ENCODE data around the gene SLC4A5. TPM values are rescaled to one million over a fixed set of nuclear protein-coding genes. Genes with fewer than 3 reads are reported as not detected.

Gene SLC4A5
- total RNA-seq, 4 donors from 2014 or later = 0.24 to 3.8 (median 0.59) TPM

GRCh38 chr2:74201196-74201595 is 142.0 kb downstream of the SLC4A5 start:
- Histone ChIP-seq H3K4me1 (peaks cover 48 to 52% of the 10 kb centered on the region in 2 donors), H3K4me3 (peak overlapping the region in 3 of 4 donors; percentile 12 to 78 (median 24)), H3K36me3 (no peaks in the 10 kb centered on the region), H3K27ac (peak overlapping the region; percentile 77 to 93 (median 88)), H3K9me3 (no peaks in the 10 kb centered on the region), H3K27me3 (no peaks in the 10 kb centered on the region)
- TF ChIP-seq POLR2A (IDR thresholded peaks at IDR 0.05) (no peak), CTCF (IDR thresholded peaks at IDR 0.05 in 4 of 5, conservative IDR thresholded peaks at IDR 0.05 in 1 of 5) (no peak)
- intact Hi-C loops (cut with DNase I; ENCODE audit: low total_unique reads) (no loop called here), in situ Hi-C loops (cut with MboI; ENCODE audit: low sequenced_read_pairs in 4 of 4) (no loop called here)
- DNase-seq (no peak), ATAC-seq (no peak)

GRCh38 chr2:74199871-74200305 is 143.3 kb downstream of the SLC4A5 start:
- DNase-seq (no peak), ATAC-seq (no peak)
- in situ Hi-C loops (cut with MboI; ENCODE audit: low sequenced_read_pairs in 4 of 4) (no loop called here), intact Hi-C loops (cut with DNase I; ENCODE audit: low total_unique reads) (loop anchor here (2.0 to 10.0 kb wide), 2 partner anchors 21 to 255 kb away; partner anchors contain the start of genes INO80B, MOB1A and WBP1)
- Histone ChIP-seq H3K4me3 (peak overlapping the region; percentile 61 to 80 (median 78)), H3K27ac (peak overlapping the region; percentile 77 to 93 (median 88)), H3K9me3 (no peaks in the 10 kb centered on the region), H3K27me3 (no peaks in the 10 kb centered on the region), H3K4me1 (peaks cover 39 to 41% of the 10 kb centered on the region in 2 donors), H3K36me3 (no peaks in the 10 kb centered on the region)
- TF ChIP-seq CTCF (IDR thresholded peaks at IDR 0.05 in 4 of 5, conservative IDR thresholded peaks at IDR 0.05 in 1 of 5) = no peak
- no peak for TF ChIP-seq POLR2A (IDR thresholded peaks at IDR 0.05)

DNA sequence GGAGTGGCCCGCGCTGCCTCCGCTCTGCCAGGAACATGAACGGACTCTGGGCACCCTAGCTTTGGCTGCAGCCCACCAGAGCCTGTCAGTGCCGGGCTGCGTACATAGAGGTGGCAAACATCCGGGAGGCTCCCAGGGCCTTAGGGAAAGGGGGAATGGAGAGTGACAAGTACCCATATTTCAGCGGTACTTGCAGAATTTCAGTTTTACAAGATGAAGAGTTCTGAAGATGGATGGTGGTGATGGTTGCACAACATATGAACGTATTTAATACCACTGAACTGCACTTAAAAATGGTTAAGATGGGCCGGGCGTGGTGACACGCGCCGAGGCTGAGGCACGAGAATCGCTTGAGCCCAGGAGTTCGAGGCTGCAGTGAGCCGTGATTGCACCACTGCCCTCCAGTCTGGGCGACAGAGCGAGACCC is 143.9 kb downstream of the SLC4A5 start:
- no peak for DNase-seq
- peaks cover 35 to 39% of the 10 kb centered on the region in 2 donors for H3K4me1 ChIP-seq
- H3K27me3 ChIP-seq = no peaks in the 10 kb centered on the region
- no peaks in the 10 kb centered on the region for H3K36me3 ChIP-seq
- H3K4me3 ChIP-seq = peak overlapping the region; percentile 61 to 80 (median 78)
- ATAC-seq = no peak
- no peaks in the 10 kb centered on the region for H3K9me3 ChIP-seq
- in situ Hi-C loops (cut with MboI; ENCODE audit: low sequenced_read_pairs in 4 of 4) (no loop called here), intact Hi-C loops (cut with DNase I; ENCODE audit: low total_unique reads) (loop anchor here (2.0 to 10.0 kb wide), 2 partner anchors 20 to 256 kb away; partner anchors contain the start of genes INO80B, MOB1A and WBP1)
- peak overlapping the region; percentile 77 to 93 (median 88) for H3K27ac ChIP-seq
- TF ChIP-seq POLR2A (IDR thresholded peaks at IDR 0.05) (no peak), CTCF (IDR thresholded peaks at IDR 0.05 in 4 of 5, conservative IDR thresholded peaks at IDR 0.05 in 1 of 5) (peak in 1 of 5 experiments; percentile 15)

GRCh38 chr2:74198461-74199274 is 144.5 kb downstream of the SLC4A5 start, which contains the start of gene MTHFD2:
Gene MTHFD2, plus strand, starts transcription at chr2:74198615. Its CDS starts 27 bp downstream, at chr2:74198642.
- H3K27me3 ChIP-seq = no peaks in the 10 kb centered on the region
- H3K4me3 ChIP-seq = peak within 1 kb of the TSS; percentile 61 to 80 (median 78)
- H3K9me3 ChIP-seq = no peaks in the 10 kb centered on the region
- TF ChIP-seq POLR2A (IDR thresholded peaks at IDR 0.05) = peak; percentile 68 to 82
- peak; percentile 74 to 89 (median 76) for TF ChIP-seq CTCF (IDR thresholded peaks at IDR 0.05 in 4 of 5, conservative IDR thresholded peaks at IDR 0.05 in 1 of 5)
- peak within 1 kb of the TSS; percentile 77 to 93 (median 88) for H3K27ac ChIP-seq
- H3K4me1 ChIP-seq = peaks cover 33 to 39% of the 10 kb centered on the region in 2 donors
- ATAC-seq (peak; percentile 69 to 72), DNase-seq (peak; percentile 83 to 87)
- intact Hi-C loops (cut with DNase I; ENCODE audit: low total_unique reads) (loop anchor here (2.0 to 10.0 kb wide), 2 partner anchors 20 to 256 kb away; partner anchors contain the start of genes INO80B, MOB1A and WBP1), in situ Hi-C loops (cut with MboI; ENCODE audit: low sequenced_read_pairs in 4 of 4) (no loop called here)
- H3K36me3 ChIP-seq = no peaks in the 10 kb centered on the region

Measured in gastrocnemius medialis (tissue), 4 donors.